Lung microvascular endothelial cell (primary cell): ENCODE results near the gene ARHGAP30. TPM values are rescaled to one million over a fixed set of nuclear protein-coding genes. Genes with fewer than 3 reads are reported as not detected.

Source experiments
- DNase-seq, 2 donors: peaks; one replicate each; pipeline versions ENCODE4 v3.0.0 to v3.0.0-alpha.2; 2010; ENCODE audit warnings: low read depth in 2 of 2
- total RNA-seq: library from RNA; depleted of rRNA; stranded (reverse); fragments of >200 nt; gene quantifications from 2 replicates; pipeline ENCODE4 v1.2.1, GENCODE V29; 2014

The ARHGAP30 gene
- total RNA-seq, 1 donor from 2014 or later = not detected

- no peak for DNase-seq
These were observed 20.2 kb upstream of the ARHGAP30 start for GRCh38 chr1:161089938-161090337.

- DNase-seq = no peak
These were observed 19.7 kb upstream of the ARHGAP30 start, which contains the start of gene NECTIN4 for GRCh38 chr1:161089251-161089924. Gene NECTIN4, minus strand, starts transcription at chr1:161089558. Its CDS starts 262 bp downstream, at chr1:161089296.

GRCh38 chr1:161088587-161089110 lies 19.0 kb upstream of the ARHGAP30 start:
- peak in 1 of 2 donors; percentile 48 for DNase-seq

GRCh38 chr1:161086457-161086856 lies 16.8 kb upstream of the ARHGAP30 start:
- DNase-seq = no peak

GRCh38 chr1:161085165-161085564 lies 15.5 kb upstream of the ARHGAP30 start:
- DNase-seq = no peak

- DNase-seq = no peak
These were observed 14.9 kb upstream of the ARHGAP30 start for GRCh38 chr1:161084597-161084988.

- no peak for DNase-seq
These were observed 14.3 kb upstream of the ARHGAP30 start for GRCh38 chr1:161083748-161084596.

- peak in 1 of 2 donors; percentile 77 for DNase-seq
These were observed 13.5 kb upstream of the ARHGAP30 start for GRCh38 chr1:161082996-161083747.

GRCh38 chr1:161082483-161082882 lies 12.8 kb upstream of the ARHGAP30 start:
- no peak for DNase-seq

- DNase-seq = no peak
These were observed 11.8 kb upstream of the ARHGAP30 start for GRCh38 chr1:161081519-161081918.

GRCh38 chr1:161080441-161081405 lies 11.0 kb upstream of the ARHGAP30 start:
- no peak for DNase-seq

GRCh38 chr1:161079436-161080110 lies 9.9 kb upstream of the ARHGAP30 start:
- no peak for DNase-seq

- DNase-seq = no peak
These were observed 7.7 kb upstream of the ARHGAP30 start for GRCh38 chr1:161077426-161077825.

GRCh38 chr1:161076410-161076809 lies 6.7 kb upstream of the ARHGAP30 start:
- no peak for DNase-seq

GRCh38 chr1:161074676-161075368 lies 5.1 kb upstream of the ARHGAP30 start:
- no peak for DNase-seq

- DNase-seq = no peak
These were observed 3.9 kb upstream of the ARHGAP30 start for GRCh38 chr1:161073474-161074121.

- no peak for DNase-seq
These were observed 3.2 kb upstream of the ARHGAP30 start for GRCh38 chr1:161072751-161073449.

- DNase-seq = peak; percentile 28 to 45
These were observed 2.2 kb upstream of the ARHGAP30 start for GRCh38 chr1:161071886-161072371.
